Muscle of leg (tissue), 16 donors: Measurements from ENCODE around the gene TEX9. TPM values are rescaled to one million over a fixed set of nuclear protein-coding genes. Genes with fewer than 3 reads are reported as not detected.
A peak's percentile ranks its signal among the peaks of the same experiment; 100 is the strongest.
"Not testable (repeated sequence)": the region's sequence is repeated elsewhere in the genome, so short reads cannot be mapped to it uniquely, and the experiment has no call there.

Experiments
- DNase-seq: peaks from one replicate; pipeline ENCODE4 v3.0.0; 2013
- H3K27ac ChIP-seq: one replicate; pipeline ENCODE4 v1.5.1; 2013; ENCODE audit warnings: mild to moderate bottlenecking, low read length, control low read depth
- H3K27me3 ChIP-seq: one replicate; pipeline ENCODE4 v1.6.1; 2013; ENCODE audit warnings: low read length; ENCODE audit not compliant: control insufficient read depth, insufficient read depth
- H3K36me3 ChIP-seq: one replicate; pipeline ENCODE4 v1.6.1; 2013; ENCODE audit warnings: low read length; ENCODE audit not compliant: control insufficient read depth, insufficient read depth
- H3K4me1 ChIP-seq: one replicate; pipeline ENCODE4 v1.6.1; 2013; ENCODE audit warnings: low read length; ENCODE audit not compliant: control insufficient read depth, insufficient read depth
- H3K4me3 ChIP-seq: one replicate; pipeline ENCODE4 v1.5.1; 2013; ENCODE audit warnings: low read length, control low read depth
- H3K9me3 ChIP-seq: replicated peaks from 2 replicates; pipeline ENCODE4 v1.6.1; 2013; ENCODE audit warnings: low read depth, low read length; ENCODE audit not compliant: control insufficient read depth
- WGBS: methylation state at CpG from one replicate; pipeline ENCODE4 v1.1.5; 2013; ENCODE audit warnings: missing lambda C conversion rate; ENCODE audit not compliant: insufficient coverage; 5-methylcytosine and 5-hydroxymethylcytosine counted together
- long read RNA-seq, 11 donors: transcript quantifications; one replicate each; lab custom pipeline, GENCODE V29; 2026
- polyA plus RNA-seq, 8 donors: library from polyadenylated mRNA; unstranded; fragments of 120-200 nt; gene quantifications; one replicate each; pipeline versions ENCODE4 v1.2.1 to v1.2.3, GENCODE V29; 2013; ENCODE audit warnings: inconsistent platforms in 1 of 8, low replicate concordance in 1 of 8; ENCODE audit not compliant: insufficient read length in 8 of 8, insufficient read depth in 1 of 8
- total RNA-seq: library from RNA; stranded (reverse); fragments of 120-200 nt; gene quantifications from one replicate; pipeline ENCODE4 v1.2.4, GENCODE V29; 2013

TEX9 gene
- total RNA-seq (3.2 TPM), polyA plus RNA-seq (1 to 10 TPM; 1.8 to 4.1 (median 1.9) TPM)
- long read RNA-seq, donor 1 = 0 reads
- long read RNA-seq, donor 2 = 0 reads
- long read RNA-seq, donor 3 = 0 reads
- long read RNA-seq, donor 4 = 0 reads
- long read RNA-seq, donor 5, full-length matches to known transcripts = 1 of 37 reads
- long read RNA-seq, donor 5, partial matches to known transcripts = 36 of 37 reads
- long read RNA-seq, donor 5, other reads (novel, unspliced or antisense) = 0 of 37 reads
- long read RNA-seq, donor 6 = 0 reads
- long read RNA-seq, donor 7 = 0 reads
- long read RNA-seq, donor 8 = 0 reads
- long read RNA-seq, donor 9 = 0 reads
- long read RNA-seq, donor 10 = 0 reads
- long read RNA-seq, donor 11 = 0 reads

- WGBS = under 1% methylated on average over 35 of the region's 45 CpGs
- no peak within 1 kb of the TSS for H3K27ac ChIP-seq
These were observed at the start of gene TEX9 for GRCh38 chr15:56365075-56365711. TEX9 (plus strand) TSS chr15:56365426; CDS start chr15:56365451, 25 bp downstream.

GRCh38 chr15:56316561-56316960 is 48.7 kb upstream of the TEX9 start:
- not testable (repeated sequence) for H3K4me3 ChIP-seq, H3K27me3 ChIP-seq, H3K9me3 ChIP-seq, H3K36me3 ChIP-seq, H3K27ac ChIP-seq, DNase-seq, H3K4me1 ChIP-seq
- 90% methylated on average over 8 of the region's 18 CpGs for WGBS

More at GRCh38 chr15:56365075-56365711, at the start of gene TEX9:
- Histone ChIP-seq H3K36me3 (no peaks in the 10 kb centered on the region), H3K4me3 (peak within 1 kb of the TSS; percentile 80), H3K9me3 (no peaks in the 10 kb centered on the region), H3K27me3 (no peaks in the 10 kb centered on the region), H3K4me1 (no peaks in the 10 kb centered on the region)
- DNase-seq = peak; percentile 93

GRCh38 chr15:56320316-56320715 is 44.9 kb upstream of the TEX9 start:
- Histone ChIP-seq H3K27ac (no peak overlapping the region), H3K4me1 (no peaks in the 10 kb centered on the region), H3K27me3 (no peaks in the 10 kb centered on the region), H3K36me3 (no peaks in the 10 kb centered on the region), H3K9me3 (no peaks in the 10 kb centered on the region), H3K4me3 (no peak overlapping the region)
- DNase-seq = no peak

- Histone ChIP-seq H3K4me3 (no peak overlapping the region), H3K27me3 (no peaks in the 10 kb centered on the region), H3K9me3 (no peaks in the 10 kb centered on the region), H3K36me3 (no peaks in the 10 kb centered on the region), H3K27ac (no peak overlapping the region), H3K4me1 (no peaks in the 10 kb centered on the region)
- no peak for DNase-seq
- WGBS = no CpG with 5 or more reads among the region's 3 CpGs
These were observed 44.4 kb upstream of the TEX9 start for GRCh38 chr15:56320861-56321260.

GRCh38 chr15:56322444-56322843 is 42.8 kb upstream of the TEX9 start:
- DNase-seq = no peak
- H3K27ac ChIP-seq = no peak overlapping the region
- no peak overlapping the region for H3K4me3 ChIP-seq
- H3K36me3 ChIP-seq = no peaks in the 10 kb centered on the region
- no peaks in the 10 kb centered on the region for H3K4me1 ChIP-seq
- no CpG with 5 or more reads among the region's 2 CpGs for WGBS
- H3K27me3 ChIP-seq = no peaks in the 10 kb centered on the region
- no peaks in the 10 kb centered on the region for H3K9me3 ChIP-seq

- 35% methylated on average over 1 of the region's 1 CpG for WGBS
- H3K4me3 ChIP-seq = no peak overlapping the region
- no peak for DNase-seq
These were observed 41.8 kb upstream of the TEX9 start for GRCh38 chr15:56323435-56323834.

GRCh38 chr15:56325186-56325585 is 40.0 kb upstream of the TEX9 start:
- DNase-seq = no peak
- Histone ChIP-seq H3K27me3 (no peaks in the 10 kb centered on the region), H3K27ac (no peak overlapping the region), H3K4me3 (no peak overlapping the region), H3K9me3 (no peaks in the 10 kb centered on the region), H3K4me1 (no peaks in the 10 kb centered on the region), H3K36me3 (no peaks in the 10 kb centered on the region)
- no CpG with 5 or more reads among the region's 3 CpGs for WGBS

More at GRCh38 chr15:56323435-56323834, 41.8 kb upstream of the TEX9 start:
- no peaks in the 10 kb centered on the region for H3K4me1 ChIP-seq
- no peak overlapping the region for H3K27ac ChIP-seq
- no peaks in the 10 kb centered on the region for H3K27me3 ChIP-seq
- H3K9me3 ChIP-seq = no peaks in the 10 kb centered on the region
- H3K36me3 ChIP-seq = no peaks in the 10 kb centered on the region

- Histone ChIP-seq H3K9me3 (no peaks in the 10 kb centered on the region), H3K4me3 (no peak overlapping the region), H3K36me3 (no peaks in the 10 kb centered on the region), H3K27ac (no peak overlapping the region), H3K27me3 (no peaks in the 10 kb centered on the region), H3K4me1 (no peaks in the 10 kb centered on the region)
- DNase-seq = no peak
- WGBS = 92% methylated on average over 3 of the region's 6 CpGs
These were observed 37.3 kb upstream of the TEX9 start for GRCh38 chr15:56327721-56328502.

GRCh38 chr15:56337084-56337725 is 28.0 kb upstream of the TEX9 start:
- H3K4me3 ChIP-seq = no peak overlapping the region
- no peak overlapping the region for H3K27ac ChIP-seq
- H3K27me3 ChIP-seq = no peaks in the 10 kb centered on the region
- WGBS = no CpG with 5 or more reads among the region's 2 CpGs
- peaks cover 3% of the 10 kb centered on the region for H3K9me3 ChIP-seq
- no peaks in the 10 kb centered on the region for H3K4me1 ChIP-seq
- no peak for DNase-seq
- no peaks in the 10 kb centered on the region for H3K36me3 ChIP-seq

GRCh38 chr15:56339594-56339993 is 25.6 kb upstream of the TEX9 start:
- Histone ChIP-seq H3K27me3 (no peaks in the 10 kb centered on the region), H3K36me3 (no peaks in the 10 kb centered on the region), H3K27ac (no peak overlapping the region), H3K9me3 (no peaks in the 10 kb centered on the region), H3K4me1 (no peaks in the 10 kb centered on the region), H3K4me3 (no peak overlapping the region)
- WGBS = no CpG with 5 or more reads among the region's 4 CpGs
- no peak for DNase-seq
